Posterior cingulate gyrus (tissue), 11 donors: ENCODE results near the gene CDH4.
"Not testable (repeated sequence)": the region's sequence is repeated elsewhere in the genome, so short reads cannot be mapped to it uniquely, and the experiment has no call there.

Source experiments
- DNase-seq, 10 donors: peaks; one replicate each; pipeline versions ENCODE4 v3.0.0 to v3.0.0-alpha.2; 2020 to 2021; ENCODE audit warnings: mixed read lengths in 3 of 10
- intact Hi-C: fragments of 100-400 bp; cut with DNase I; formaldehyde crosslinking; loops from one replicate; pipeline ENCODE4 v1.15.1; 2023

The CDH4 gene

GRCh38 chr20:61972636-61973508, 720.8 kb downstream of the CDH4 start:
- intact Hi-C loops: no loop called here
- DNase-seq: peak in 2 of 10 donors; percentile 58 to 64

DNA sequence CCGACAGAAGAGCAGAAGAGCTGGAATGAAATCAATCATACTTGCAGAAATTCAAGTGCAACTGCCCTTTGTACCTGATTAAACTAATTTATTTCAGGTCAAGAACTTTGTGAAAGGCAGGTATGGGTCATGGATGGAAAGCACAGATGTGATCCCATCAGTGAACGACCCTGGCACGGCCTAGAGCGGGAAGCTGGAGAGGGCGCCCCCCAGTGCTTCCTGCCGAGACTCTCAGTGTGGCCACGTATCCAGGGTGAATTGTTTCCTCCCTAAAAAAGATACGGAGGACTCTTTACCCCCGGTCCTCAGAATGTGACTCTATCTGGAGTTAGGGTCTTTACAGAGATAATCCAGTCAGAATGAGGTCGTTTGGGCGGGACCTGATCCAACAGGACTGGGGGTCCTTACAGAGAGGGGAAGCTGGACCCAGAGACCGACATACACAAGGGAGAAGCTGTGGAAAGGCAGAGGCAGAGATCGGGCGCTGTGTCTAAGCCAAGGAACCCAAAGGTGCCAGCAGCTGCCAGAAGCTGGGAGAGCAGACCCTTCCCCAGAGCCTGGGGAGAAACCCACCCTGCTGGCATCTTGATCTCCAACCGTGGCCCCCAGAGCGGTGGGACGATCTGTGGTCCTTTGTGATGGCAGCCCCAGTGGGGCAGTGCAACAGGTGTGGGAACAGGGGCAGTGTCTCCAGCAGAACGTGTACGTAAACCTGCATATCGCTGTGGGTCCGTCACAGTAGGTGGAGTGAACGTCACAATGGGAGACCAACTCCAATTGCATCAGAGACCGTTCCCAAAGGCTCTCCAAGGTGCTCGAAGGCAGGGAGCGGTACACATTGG, 721.7 kb downstream of the CDH4 start:
- peak in 3 of 10 donors; percentile 40 to 75 (median 62) for DNase-seq
- intact Hi-C loops: no loop called here

GRCh38 chr20:61974357-61974665, 722.2 kb downstream of the CDH4 start:
- intact Hi-C loops: no loop called here
- peak in 2 of 10 donors; percentile 39 to 61 for DNase-seq

- peak in 1 of 10 donors; percentile 24 for DNase-seq
- intact Hi-C loops: no loop called here
Measured at GRCh38 chr20:61975407-61976129, 723.5 kb downstream of the CDH4 start.

GRCh38 chr20:61976263-61976643, 724.2 kb downstream of the CDH4 start:
- intact Hi-C loops: no loop called here
- DNase-seq: peak in 3 of 10 donors; percentile 60 to 73 (median 69)

- peak in 3 of 10 donors; percentile 44 to 82 (median 76) for DNase-seq
- intact Hi-C loops: no loop called here
Measured at GRCh38 chr20:61976644-61977418, 724.8 kb downstream of the CDH4 start.

- peak in 2 of 10 donors; percentile 26 to 75 for DNase-seq
Measured at GRCh38 chr20:61977419-61977786, 725.3 kb downstream of the CDH4 start.

DNA sequence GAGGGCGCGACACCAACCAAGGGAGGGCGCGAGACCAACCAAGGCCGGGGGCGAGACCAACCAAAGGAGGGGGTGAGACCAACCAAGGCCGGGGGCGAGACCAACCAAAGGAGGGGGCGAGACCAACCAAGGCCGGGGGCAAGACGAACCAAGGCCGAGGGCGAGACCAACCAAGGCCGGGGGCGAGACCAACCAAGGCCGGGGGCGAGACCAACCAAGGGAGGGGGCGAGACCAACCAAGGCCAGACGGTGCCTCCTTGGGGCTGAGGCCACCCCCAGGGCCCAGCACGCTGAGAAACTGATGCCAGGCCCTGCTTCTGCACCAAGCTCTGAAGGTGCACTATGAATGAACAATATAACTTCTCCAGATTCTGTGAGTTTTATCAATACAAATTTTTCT, 726.4 kb downstream of the CDH4 start:
- intact Hi-C loops: no loop called here
- DNase-seq: peak in 2 of 10 donors; percentile 57 to 68

More at GRCh38 chr20:61977419-61977786, 725.3 kb downstream of the CDH4 start:
- intact Hi-C loops: no loop called here

DNA sequence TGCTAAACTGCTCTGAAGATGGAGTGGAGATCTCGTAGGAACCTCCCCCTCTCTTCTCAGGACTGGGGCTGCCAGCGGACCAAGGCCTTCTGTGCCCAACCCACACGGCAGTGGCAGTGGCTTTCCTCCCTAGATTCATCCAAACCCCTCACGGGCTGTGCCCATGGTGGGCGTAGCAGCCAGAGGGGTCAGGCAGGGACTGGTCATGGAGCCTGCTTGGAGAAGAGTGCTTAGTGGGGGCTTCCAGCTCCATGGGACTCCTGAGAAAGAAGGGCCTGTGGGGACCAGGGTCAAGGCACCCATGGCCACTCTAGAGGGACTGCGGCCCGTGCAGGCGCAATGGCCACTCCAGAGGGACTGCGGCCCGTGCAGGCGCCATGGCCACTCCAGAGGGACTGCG, 727.0 kb downstream of the CDH4 start:
- peak in 1 of 10 donors; percentile 36 for DNase-seq

DNA sequence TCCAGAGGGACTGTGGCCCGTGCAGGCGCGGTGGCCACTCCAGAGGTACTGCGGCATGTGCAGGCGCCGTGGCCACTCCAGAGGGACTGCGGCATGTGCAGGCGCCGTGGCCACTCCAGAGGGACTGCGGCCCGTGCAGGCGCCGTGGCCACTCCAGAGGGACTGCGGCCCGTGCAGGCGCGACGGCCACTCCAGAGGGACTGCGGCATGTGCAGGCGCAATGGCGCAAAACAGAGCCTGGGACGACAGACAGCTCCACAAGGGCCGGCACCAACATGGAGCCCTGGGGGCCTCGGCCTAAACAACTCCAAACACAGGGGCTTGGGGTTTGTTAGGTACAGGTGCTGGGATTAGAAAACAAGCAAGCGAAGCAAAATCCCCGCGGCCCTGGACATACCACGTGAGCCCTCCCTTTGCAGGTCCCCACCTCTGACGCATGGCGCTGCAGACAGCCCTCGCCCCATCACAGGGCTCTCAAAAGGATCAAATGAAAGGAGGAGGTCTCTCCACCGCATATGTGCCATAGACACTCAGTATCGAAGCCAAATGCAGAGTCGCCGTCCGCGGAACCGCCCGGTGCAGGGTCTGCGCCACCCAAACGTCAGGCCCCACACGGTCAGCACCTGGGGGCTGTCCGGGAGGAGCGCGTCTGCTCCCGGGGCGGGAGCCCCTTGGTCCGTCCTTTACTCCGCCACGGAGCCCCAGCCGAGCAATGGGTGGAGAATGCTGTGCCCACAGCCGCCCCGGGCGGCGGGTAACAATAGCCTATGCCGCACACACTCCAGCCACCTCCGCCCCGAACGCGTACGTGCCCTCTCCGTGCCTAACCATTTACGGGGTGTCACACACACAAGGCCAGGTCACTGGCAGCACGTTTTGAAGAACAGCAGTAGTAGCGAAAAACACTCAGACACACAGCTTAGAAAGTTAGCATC, 727.9 kb downstream of the CDH4 start:
- DNase-seq: peak in 2 of 10 donors; percentile 70 to 71
- intact Hi-C loops: no loop called here

More for the DNA sequence above, 727.0 kb downstream of the CDH4 start:
- intact Hi-C loops: no loop called here

GRCh38 chr20:61980647-61981583, 728.9 kb downstream of the CDH4 start:
- intact Hi-C loops: no loop called here
- DNase-seq: peak in 3 of 10 donors; percentile 43 to 79 (median 78)

DNA sequence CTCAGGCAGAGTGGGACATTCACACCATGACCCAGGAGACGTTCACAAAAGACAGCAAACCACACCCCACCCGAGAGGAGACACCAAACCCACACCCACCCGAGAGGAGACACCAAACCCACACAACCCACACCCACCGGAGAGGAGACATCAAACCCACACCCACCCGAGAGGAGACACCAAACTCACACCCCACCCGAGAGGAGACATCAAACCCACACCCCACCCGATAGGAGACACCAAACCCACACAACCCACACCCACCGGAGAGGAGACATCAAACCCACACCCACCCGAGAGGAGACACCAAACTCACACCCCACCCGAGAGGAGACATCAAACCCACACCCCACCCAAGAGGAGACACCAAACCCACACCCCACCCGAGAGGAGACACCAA, 729.6 kb downstream of the CDH4 start:
- intact Hi-C loops: not testable (repeated sequence)
- DNase-seq: peak in 2 of 10 donors; percentile 24 to 59

DNA sequence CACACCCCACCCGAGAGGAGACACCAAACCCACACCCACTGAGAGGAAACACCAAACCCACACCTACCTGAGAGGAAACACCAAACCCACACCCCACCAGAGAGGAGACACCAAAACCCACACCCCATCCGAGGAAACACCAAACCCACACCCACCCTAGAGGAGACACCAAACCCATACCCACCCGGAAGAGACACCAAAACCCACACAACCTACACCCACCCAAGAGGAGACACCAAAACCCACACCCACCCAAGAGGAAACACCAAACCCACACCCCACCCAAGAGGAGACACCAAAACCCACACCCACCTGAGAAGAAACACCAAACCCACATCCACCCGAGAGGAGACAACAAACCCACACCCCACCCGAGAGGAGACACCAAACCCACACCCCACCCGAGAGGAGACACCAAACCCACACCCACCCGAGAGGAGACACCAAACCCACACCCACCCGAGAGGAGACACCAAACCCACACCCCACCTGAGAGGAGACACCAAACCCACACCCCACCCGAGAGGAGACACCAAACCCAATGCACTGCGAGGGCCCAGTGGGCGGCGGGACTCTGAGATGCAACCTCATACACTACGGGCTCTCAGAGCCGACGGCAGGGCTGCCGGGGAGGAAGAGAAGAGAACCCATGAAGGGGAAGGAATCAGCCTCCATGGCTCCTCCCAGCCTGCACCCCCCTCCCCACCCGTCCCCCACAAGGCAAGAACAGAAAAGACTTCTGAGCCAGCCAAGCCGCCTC, 730.3 kb downstream of the CDH4 start:
- intact Hi-C loops: no loop called here
- DNase-seq: peak in 1 of 10 donors; percentile 36

- peak in 3 of 10 donors; percentile 10 to 61 (median 39) for DNase-seq
- intact Hi-C loops: no loop called here
Measured at GRCh38 chr20:61982951-61983315, 730.9 kb downstream of the CDH4 start.

DNA sequence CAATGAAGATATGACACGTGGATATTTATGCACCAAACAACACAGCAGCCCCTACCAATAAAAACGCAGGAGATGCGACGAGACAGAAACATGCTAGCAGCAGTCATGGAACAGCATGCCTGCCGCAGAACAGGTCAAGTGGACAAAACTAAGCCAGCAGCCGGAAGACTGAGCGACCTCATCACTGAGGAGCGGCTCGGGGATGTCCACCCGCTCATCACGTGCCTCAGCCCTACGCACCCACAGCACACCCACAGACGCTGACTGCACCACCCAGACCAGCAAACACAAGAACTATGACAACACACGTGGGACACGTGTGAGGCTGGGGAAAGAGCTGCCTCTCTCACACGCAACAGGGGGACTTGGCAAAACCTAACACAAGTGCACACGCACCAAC, 731.9 kb downstream of the CDH4 start:
- DNase-seq: peak in 3 of 10 donors; percentile 47 to 66 (median 56)
- intact Hi-C loops: no loop called here

DNA sequence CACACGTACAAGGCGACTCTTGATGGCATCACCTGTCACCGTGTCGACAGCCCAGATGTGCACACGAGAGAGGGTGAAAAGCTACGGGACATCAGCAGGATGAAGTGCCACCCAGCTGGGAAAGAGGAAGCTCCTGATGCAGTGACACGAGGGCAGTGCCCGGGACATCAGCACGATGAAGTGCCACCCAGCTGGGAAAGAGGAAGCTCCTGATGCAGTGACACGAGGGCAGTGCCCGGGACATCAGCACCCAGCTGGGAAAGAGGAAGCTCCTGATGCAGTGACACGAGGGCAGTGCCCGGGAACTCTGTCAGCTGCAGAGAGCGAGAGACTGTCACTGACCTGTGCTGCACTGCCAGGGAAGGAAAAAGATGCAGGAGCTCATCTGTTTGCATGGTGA, 732.4 kb downstream of the CDH4 start:
- DNase-seq: peak in 2 of 10 donors; percentile 57 to 62
- intact Hi-C loops: not testable (repeated sequence)

- DNase-seq: peak in 2 of 10 donors; percentile 56 to 72
- intact Hi-C loops: no loop called here
Measured at GRCh38 chr20:61985096-61985495, 733.0 kb downstream of the CDH4 start.
